ENCODE results near the gene LRRC74A.

GRCh38 chr14:76780360-76780759 is 45.8 kb upstream of the LRRC74A start:
- no peak for TF ChIP-seq CTCF (IDR thresholded peaks at IDR 0.05)
- TF ChIP-seq POLR2A (IDR thresholded peaks at IDR 0.05) = no peak

All from lower leg skin (tissue), 3 donors.